22Rv1 (cell line): Measurements from ENCODE around the gene OLFML3.

ENCODE experiments used
- H3K27ac ChIP-seq: fragments of 450-650 bp; 2 replicates; pipeline ENCODE4 v1.5.1; 2017
- CTCF ChIP-seq: fragments of 450-650 bp; IDR thresholded peaks from 2 replicates; pipeline ENCODE4 v1.5.1; 2017; ENCODE audit warnings: mild to moderate bottlenecking
- ZFX ChIP-seq: fragments of 450-650 bp; IDR thresholded peaks from 2 replicates; pipeline ENCODE4 v1.6.1; 2017; ENCODE audit warnings: antibody characterized with exemption, borderline replicate concordance

Gene OLFML3

GRCh38 chr1:113935176-113935575, 44.1 kb upstream of the OLFML3 start:
- no peak overlapping the region for H3K27ac ChIP-seq
- TF ChIP-seq CTCF (no peak), ZFX (no peak)

GRCh38 chr1:113935970-113936369, 43.3 kb upstream of the OLFML3 start:
- TF ChIP-seq ZFX, result no peak
- no peak for TF ChIP-seq CTCF
- H3K27ac ChIP-seq, result no peak overlapping the region

- TF ChIP-seq ZFX (no peak), CTCF (no peak)
- no peak overlapping the region for H3K27ac ChIP-seq
Observed at GRCh38 chr1:113937146-113937545, 42.1 kb upstream of the OLFML3 start.

- H3K27ac ChIP-seq, result no peak overlapping the region
Observed at GRCh38 chr1:113938192-113938591, 41.1 kb upstream of the OLFML3 start.

GRCh38 chr1:113940365-113941244, 38.7 kb upstream of the OLFML3 start:
- H3K27ac ChIP-seq, result no peak overlapping the region
- TF ChIP-seq ZFX (no peak), CTCF (no peak)

More at GRCh38 chr1:113938192-113938591, 41.1 kb upstream of the OLFML3 start:
- TF ChIP-seq ZFX (no peak), CTCF (no peak)

DNA sequence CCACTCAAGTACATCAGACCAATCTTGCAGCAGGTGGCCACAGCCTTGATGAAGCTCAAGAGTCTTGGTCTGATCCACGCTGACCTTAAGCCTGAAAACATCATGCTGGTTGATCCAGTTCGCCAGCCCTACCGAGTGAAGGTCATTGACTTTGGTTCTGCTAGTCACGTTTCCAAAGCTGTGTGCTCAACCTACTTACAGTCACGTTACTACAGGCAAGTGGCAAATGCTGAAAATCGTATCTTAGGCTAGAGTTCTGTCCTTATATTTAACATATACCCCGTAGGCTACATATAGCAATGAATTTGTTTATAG, 38.1 kb upstream of the OLFML3 start:
- no peak overlapping the region for H3K27ac ChIP-seq
- no peak for TF ChIP-seq ZFX
- TF ChIP-seq CTCF, result no peak

DNA sequence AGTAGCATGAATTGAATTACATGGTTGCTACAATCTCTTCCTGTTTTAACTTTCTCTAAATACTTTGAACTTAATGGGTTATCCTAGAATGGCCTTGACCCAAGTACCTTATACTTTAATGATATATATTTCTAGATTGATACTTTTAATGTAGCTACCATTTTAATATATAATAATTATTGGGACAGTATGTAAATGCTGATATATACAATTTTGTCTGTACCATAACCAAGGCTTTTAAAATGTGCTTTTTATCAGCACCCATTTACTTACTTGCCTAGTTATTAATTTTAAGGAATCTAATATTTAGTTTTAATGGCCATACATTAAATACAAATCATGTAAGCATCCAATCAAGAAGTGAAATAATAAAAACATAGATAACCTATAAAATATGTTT, 36.7 kb upstream of the OLFML3 start:
- TF ChIP-seq ZFX, result no peak
- TF ChIP-seq CTCF, result no peak
- no peak overlapping the region for H3K27ac ChIP-seq
